SW 1271 (cell line): ENCODE measurements around the gene CRTC1.

ENCODE experiments used
- DNase-seq, 2 experiments: peaks; one replicate each; lab custom pipeline; 2025; lab: John Stamatoyannopoulos, UW

CRTC1 gene

DNA sequence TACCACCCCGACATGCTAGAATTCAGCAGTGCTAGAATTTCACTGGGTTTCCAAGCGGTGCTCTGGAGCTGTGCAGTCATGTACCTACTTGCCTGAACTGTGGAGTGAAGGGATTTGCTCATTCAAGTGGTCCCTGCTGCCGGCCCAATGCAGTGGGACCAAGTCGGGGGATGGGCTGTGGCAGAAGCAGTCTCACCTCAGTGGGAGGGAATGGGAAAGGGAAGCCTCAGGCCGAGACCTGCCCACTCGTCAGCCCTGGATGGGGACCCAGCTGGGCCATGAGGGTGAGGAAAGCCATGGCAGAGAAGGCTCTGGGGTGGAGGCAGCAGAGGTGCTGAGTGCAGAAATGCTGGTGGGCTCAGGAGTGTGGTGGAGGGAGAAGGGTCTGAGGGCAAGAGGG, 31.7 kb upstream of the CRTC1 start:
- DNase-seq, result no peak

DNA sequence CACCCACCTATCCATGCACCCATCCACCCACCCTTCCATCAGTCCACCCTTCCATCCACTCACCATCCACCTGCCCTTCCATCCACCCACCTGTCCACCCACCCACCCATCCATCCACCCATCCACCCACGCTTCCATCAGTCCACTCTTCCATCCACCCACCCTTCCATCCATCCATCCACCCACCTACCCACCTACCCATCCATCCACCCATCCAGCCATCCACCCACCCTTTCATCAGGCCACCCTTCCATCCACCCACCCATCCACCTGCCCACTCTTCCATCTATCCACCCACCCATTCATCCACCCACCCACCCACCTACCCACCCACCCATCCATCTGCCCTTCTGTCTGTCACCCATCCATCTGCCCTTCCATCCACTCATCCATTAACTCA, 29.6 kb upstream of the CRTC1 start:
- no peak for DNase-seq

DNA sequence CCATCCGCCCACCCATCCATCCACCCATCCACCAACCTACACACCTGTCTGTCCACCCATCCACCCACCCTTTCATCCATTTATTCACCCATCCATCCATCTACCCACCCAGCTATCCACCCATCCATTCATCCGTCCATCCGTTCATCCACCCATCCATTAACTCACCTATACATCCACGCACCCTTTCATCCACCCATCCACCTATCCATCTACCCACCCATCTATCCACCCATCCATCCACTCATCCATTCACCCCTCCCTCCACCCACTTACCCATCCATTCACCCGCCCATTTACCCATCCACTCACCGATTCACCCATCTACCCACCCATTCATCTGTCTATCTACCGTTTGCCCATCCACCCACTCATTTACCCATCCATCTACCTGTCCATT, 29.0 kb upstream of the CRTC1 start:
- no peak for DNase-seq

DNA sequence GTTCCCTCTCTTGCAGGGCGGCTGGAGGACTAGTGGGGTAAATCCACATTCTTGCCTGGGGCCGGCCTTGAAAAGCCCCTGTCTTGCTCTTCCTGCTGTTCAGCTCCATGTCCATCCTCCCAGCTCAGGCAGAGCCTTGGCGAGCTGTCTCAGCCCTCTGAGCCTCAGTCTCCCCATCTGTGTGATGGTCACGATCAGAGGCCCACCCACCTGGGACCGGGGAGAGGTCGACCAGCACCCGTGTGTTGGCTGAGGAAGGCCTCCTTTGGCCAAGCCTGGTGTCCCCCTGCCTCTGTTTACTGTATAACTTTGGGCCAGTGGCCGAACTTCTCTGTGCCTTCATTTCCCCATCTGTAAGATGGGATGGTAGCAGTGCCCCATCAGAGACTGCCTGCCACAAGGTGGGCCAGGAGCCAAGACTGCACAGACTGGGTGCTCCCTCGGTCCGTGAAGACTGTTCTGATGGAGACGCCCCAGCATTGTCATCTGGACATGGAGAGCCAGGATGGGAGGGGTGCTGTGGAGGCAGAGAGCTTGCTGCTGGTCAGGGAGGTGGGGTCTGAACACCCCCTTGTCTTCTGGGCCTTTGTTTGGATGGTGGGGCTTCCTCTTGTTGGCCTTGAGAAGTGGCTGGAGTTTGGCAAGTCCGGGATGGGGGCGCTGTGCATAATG, 28.2 kb upstream of the CRTC1 start:
- DNase-seq, result no peak

DNA sequence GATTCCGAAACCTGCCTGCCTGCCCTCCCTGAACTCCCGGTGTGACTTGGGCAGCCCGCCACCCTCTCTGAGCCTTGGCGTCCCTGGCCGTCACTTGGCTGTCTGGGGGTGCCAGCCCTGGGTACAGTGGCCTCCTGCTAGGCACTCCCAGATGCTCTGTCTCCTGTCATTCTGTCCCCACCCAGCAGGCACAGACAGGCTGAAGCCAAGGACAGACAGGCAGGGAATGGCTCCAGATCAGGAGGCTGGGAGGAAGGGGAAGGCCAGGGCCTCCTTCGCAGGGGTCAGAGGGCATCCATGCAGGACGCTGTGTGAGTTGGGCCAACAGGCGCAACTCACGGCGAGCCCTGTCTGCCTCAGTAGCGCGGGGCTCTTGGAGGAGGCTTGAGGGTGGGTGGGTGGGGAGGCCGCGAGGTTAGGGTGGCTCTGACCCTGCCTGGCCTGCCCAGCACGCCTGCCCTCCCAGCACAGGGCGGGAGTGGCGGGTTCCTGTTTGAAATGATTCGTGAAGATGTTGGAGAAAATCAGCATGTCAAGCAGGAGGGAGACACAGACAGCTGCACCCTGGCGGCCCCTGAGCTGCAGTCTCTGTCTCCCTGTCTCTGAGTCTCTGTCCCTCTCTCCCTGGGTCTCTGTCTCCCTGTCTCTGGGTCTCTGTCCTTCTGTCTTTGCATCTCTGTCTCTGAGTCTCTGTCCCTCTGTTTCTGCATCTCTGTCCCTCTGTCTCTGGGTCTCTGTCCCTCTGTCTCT, 27.0 kb upstream of the CRTC1 start:
- DNase-seq, result no peak

DNA sequence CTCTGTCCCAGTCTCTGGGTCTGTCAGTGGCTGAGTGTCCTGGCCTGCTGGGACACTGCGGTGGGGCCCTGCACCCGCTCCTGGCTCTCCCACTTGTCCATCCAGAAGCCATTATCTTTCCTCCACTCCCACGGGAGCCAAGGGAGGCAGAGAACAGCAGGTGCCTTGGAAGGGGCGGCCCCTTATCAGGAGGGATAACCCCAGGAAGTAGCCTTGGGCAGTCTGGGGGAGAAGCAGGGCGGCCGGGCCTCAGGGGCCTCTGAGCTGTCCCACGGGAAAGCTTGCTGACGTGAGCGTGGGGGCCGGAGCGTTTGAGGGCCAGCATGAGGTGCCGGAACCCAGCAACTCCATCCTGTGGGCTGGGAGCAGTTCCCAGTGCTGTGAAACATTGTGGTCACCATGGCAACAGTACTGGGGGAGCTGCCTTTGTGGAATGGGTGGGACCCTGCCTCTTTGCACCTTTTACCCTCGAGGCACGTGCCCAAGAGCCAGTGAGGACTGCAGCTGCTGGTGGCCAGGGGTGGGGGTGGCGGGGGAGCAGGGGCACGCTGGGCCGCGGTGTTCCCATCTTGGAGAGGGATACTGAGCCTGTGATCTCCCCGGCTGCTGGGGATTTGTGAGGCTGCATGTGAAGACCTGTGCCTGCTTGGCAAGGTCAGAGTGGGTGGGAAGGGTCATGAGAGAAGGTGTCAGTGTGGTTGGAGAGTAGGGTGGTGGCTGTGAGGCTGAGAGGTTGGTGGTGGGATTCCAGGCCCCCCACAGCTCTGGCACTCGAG, 25.7 kb upstream of the CRTC1 start:
- peak in 1 of 2 experiments; percentile 25 for DNase-seq

DNA sequence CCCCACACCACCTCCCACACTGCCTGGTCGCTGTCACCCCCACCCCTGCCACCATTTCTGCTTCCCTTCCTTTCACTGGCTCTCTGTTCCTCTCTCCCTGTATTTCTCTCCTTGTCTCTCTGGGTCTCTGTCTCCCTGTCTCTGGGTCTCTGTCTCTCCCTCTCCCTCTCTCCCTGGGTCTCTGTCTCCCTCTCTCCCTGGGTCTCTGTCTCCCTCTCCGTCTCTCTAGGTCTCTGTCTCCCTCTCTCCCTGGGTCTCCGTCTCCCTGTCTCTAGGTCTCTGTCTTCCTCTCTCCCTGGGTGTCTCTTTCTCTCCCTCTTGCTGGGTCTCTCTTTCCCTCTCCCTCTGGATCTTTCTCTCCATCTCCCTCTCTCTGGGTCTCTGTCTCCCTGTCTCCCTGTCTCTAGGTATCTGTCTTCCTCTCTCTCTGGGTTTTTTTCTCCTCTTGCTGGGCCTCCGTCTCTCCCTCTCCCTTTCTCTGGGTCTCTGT, 25.1 kb upstream of the CRTC1 start:
- no peak for DNase-seq

DNA sequence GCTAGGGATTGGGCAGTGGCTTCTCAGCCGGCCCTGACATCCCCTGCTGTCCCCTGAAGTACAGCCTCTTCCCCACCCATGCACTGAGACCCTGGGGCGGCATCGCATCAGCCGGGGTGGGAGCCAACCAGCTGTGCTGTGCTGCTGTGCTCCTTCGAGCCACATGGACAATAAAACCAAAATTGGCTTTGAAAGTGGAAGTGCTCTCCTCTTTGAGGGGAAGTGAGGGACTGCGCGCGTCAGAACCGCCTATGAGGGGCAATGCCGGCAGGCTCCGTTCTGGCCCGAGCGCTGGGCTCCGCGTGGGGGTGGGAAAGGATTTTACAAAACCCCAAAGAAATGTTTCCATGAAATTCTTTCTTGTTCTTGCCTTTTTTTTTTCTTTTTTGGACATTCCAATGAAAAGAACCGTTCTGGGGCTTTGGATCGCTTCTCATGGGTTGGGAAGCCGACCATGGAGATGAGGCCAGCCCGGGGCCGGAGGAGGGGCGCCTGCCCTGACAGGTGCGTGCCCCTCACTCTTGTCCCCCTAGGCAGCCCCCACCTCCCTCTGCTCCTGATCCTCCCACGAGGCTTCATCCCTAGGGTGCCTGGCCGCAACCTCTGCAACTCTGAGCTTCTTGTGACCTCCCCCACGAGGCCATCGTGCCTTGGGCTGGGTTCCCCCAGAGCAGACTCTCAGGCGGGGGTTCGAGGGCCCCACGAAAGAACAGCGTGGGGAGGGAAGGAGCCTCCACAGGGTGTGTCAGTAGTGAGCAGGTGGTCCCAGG, 24.0 kb upstream of the CRTC1 start:
- no peak for DNase-seq

DNA sequence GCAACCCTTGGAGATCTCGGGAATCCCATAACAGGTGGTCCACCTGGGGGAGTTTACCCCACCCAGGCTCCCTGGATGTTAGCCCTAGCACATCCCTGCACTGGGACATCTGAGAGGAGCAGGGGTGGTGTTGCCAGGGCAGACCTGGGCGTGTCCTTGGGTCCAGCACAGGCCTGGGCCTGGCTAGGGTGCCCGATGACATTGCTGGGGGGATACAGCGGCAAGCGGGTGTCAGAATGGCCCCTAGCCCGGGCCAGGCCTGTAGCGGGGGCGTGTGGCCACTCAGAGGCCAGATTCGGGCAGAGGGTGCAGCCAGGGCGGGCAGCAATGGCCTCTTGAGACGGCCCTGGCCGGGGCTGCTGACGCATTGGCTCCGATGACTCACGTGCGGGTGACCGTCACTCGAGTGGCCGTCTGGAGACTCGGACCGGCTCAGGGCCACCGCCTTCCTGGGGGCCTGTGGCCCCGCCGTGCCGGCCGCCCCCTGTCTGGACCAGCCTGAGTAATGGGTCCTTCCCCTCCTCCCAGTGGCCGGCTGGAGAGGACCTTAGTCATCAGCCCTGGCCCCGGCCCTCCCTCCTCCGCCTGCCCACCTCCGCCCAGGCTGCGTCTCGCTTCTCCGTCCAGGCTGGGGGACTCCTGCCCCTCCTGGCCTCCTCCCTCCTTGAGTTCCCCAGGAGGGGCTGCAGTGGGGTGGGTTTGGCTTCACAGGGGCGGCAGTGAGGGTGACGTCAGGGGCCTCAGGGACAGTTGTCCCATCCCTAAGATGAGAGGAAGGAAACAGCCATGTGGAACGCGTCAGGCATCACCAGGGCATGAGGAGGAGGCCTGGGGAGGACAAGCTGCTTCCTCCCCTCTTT, 23.2 kb upstream of the CRTC1 start:
- DNase-seq, result no peak

DNA sequence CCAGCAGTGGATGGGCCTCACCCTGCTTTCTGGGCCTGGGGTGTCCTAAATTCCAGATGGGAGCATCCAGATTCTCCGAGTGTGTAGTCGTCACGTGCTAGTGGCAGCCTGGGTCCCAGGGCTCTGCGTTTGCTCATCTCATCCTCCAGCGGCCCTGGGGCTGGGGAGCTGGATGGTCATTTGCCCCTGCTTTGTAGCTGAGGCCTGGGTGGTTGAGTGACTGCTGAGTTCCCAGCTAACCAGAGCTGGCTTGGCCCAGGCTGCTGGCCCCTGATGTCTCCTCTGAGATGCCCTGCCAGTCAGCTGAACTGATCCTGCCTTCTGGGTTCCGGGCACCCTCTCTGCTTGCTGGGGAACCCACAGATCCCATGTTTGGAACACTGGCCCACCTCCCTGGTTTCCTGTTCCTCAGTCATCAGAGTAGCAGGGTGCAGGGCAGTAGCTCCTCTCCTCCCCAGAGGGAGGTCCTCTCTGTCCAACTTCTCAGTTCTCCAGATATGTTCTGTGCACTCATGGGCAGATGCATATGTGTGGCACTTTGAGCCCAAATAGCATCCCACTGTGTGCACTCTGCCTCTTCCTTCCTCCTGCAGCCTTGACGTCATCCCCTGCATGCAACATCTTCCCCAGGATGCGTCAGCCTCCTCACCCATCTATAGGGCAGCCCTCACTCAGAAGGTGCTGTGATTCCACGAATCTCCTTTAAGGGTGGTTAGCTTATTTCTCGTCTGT, 22.4 kb upstream of the CRTC1 start:
- no peak for DNase-seq

DNA sequence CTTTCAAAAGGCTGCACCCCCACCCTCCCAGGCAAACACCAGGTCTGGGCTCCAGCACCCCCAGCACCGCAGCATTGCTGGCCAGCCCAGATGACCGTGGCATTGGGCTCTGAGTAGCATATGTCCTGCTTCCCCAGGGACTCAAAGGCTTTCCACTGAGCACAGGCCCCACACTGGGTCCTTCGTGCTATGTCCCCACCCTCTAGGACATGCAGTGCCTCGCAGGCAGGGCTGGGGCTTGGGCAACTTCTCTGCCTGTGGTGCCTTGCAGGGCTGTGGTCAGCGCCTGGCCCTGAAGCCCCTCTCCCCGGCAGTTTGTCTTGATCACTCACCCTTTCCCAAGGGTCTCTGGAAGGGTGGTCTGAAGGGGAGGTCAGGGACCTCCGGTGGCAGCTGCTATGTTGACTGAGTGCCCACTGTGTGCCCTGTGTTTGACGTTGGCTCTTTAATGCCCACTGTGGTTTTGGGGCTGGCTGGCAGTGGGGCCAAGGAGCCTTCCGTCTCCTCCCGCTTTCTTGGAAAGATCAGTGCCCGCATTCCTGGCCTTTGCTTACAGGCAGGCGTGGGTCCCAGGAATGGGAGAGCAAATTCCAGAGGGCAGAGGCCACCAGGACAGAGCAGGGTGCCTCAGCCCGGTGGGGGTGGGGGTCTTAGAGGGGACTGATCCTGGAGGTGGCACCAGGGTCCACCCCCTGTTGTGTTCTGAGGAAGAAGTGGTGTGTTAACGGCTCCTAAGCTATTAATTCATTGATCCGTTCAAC, 20.3 kb upstream of the CRTC1 start:
- no peak for DNase-seq

DNA sequence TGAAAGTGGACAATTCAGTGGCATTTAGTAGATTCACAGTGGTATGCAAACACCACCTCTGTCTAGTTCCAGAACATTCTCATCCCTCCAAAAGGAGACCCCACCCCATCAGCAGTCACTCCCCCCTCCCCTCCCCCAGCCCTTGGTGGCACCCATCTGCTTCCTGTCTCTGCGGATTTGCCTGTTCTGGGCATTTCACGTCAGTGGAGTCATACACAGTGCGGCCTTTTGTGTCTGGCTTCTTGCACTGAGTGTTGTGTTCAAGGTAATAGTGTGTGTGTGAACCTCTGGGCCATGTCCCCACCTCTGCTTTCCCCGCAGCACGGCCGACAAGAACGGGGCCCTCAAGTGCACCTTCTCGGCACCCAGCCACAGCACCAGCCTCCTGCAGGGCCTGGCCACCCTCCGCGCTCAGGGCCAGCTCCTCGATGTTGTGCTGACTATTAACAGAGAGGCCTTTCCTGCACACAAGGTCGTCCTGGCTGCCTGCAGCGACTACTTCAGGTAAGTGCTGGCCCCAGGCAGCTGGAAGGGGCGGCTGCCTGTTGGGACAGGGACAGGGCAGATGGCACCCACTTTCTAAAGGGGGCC, 19.4 kb upstream of the CRTC1 start:
- DNase-seq, result no peak

DNA sequence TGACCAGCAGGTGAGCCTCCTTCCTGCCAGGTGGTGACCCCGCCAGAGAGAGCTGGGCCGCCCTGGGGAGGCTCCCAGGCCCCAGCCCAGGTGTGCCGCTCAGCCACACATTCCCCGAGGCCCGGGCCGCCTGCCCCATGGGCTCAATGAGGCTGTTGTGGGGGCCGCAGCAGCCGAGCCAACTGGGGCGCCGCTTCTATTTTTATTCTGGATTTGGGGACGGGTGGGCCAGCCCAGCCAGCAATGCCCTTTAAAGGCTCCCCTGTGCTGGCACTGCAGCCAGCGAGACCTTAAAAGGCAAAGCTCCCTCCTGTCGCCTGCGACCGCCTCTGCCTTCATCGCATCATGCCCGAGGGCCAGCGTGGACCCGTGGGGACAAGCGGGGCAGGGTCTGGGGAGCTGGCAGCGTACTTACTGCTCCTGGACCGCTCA, 17.7 kb upstream of the CRTC1 start:
- DNase-seq, result no peak

DNA sequence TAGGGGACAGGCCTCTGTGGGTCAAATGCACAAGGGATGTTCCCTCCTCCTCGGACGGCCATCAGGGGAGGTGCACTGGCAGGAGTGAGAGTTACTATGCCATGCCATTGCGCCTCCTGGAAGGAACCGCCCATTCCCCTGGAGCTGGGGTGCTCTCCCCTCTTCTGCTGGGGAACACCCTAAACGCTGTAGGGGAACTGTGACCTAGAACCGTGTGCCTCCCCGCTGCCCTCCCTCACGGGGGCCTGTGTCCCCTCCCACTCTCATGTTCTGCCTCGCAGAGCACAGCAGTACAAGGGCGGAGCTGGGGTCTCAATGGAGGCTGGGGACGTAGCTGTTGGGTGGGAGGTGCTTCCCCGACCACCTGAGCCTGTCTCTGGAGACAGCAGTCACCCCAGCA, 17.2 kb upstream of the CRTC1 start:
- no peak for DNase-seq

DNA sequence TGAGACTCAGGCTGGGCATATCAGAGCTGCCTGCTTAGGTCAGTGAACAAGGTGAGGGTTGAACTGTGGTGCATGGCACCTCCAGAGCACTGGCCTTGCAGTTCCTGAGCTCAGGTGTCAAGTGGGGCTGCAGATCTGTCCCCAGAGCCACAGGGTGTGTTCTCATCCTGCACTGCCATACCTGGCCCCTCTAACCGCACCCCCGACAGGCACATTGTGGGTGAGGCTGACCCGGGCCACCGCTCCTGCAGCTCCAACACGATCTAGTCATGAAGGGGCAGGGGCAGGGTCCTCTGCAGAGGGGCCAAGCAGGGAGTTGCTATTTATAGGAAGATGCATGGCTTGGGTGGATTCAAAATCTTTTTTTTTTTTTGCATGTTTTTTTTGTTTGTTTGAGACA, 16.7 kb upstream of the CRTC1 start:
- no peak for DNase-seq

DNA sequence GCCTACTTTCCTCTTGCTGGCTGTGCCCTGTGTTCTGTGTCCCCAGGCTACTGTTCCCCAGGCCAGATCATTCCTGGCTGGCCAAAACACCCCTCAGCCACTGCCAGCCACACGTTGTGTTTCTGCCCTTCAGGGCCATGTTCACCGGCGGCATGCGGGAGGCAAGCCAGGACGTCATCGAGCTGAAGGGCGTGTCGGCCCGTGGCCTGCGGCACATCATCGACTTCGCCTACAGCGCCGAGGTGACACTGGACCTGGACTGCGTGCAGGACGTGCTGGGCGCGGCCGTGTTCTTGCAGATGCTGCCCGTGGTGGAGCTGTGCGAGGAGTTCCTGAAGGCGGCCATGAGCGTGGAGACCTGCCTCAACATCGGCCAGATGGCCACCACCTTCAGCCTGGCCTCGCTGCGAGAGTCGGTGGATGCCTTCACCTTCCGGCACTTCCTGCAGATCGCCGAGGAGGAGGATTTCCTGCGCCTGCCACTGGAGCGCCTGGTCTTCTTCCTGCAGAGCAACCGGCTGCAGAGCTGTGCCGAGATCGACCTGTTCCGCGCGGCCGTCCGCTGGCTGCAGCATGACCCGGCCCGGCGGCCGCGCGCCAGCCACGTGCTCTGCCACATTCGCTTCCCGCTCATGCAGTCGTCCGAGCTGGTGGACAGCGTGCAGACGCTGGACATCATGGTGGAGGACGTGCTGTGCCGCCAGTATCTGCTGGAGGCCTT, 15.8 kb upstream of the CRTC1 start:
- no peak for DNase-seq

DNA sequence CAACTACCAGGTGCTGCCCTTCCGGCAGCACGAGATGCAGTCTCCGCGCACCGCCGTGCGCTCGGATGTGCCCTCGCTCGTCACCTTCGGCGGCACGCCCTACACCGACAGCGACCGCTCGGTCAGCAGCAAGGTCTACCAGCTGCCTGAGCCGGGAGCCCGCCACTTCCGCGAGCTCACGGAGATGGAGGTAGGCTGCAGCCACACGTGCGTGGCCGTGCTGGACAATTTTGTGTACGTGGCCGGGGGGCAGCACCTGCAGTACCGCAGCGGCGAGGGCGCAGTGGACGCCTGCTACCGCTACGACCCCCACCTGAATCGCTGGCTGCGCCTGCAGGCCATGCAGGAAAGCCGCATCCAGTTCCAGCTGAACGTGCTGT, 15.2 kb upstream of the CRTC1 start:
- DNase-seq, result no peak

DNA sequence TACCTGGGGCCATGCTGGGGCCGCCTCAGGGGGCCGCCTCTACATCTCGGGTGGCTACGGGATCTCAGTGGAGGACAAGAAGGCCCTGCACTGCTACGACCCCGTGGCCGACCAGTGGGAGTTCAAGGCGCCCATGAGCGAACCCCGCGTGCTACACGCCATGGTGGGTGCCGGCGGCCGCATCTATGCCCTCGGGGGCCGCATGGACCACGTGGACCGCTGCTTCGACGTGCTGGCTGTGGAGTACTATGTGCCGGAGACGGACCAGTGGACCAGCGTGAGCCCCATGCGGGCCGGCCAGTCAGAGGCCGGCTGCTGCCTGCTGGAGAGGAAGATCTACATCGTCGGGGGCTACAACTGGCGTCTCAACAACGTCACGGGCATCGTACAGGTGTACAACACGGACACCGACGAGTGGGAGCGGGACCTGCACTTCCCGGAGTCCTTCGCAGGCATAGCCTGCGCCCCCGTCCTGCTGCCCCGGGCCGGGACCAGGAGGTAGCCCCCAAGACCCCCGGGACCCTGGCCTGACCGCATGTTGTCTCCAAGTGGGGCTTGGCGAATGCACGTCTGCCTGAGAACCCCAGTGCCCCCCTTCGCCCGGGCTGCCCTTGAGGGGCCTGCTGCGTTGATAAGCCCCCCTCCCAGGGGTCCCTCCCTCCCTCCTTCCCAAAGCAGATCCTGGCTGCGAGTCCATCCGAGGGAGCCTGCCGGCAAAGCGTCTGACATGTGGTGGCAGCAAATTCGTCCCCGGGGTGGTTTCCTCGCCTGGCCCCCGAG, 14.5 kb upstream of the CRTC1 start:
- DNase-seq, result no peak
